SKM-1 treated with dmso at 0.1 percent for 144 hours (cell line): ENCODE measurements around the gene MZT2B.
A peak's percentile ranks its signal among the peaks of the same experiment; 100 is the strongest.
"Not testable (repeated sequence)": the region's sequence is repeated elsewhere in the genome, so short reads cannot be mapped to it uniquely, and the experiment has no call there.

Experiments
- DNase-seq: peaks from one replicate; lab custom pipeline; 2025; ENCODE audit not compliant: unreplicated experiment; lab: John Stamatoyannopoulos, UW

Gene MZT2B

DNA sequence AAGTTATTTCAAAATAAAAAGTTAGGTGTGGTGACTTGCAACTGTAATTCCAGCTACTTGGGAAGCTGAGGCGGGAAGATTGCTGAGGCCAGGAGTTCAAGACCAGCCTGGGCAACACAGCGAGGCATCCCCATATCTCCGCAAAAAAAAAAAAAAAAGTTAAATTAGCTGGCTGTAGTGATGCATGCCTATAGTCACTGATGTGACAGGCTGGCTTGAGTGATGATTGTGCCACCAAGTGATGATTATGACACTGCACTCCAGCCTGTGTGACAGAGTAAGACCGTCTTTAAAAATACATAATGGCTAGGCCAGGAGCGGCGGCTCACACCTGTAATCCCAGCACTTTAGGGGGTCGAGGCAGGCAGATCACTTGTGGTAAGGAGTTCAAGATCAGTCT lies 12.2 kb upstream of the MZT2B start:
- no peak for DNase-seq

DNA sequence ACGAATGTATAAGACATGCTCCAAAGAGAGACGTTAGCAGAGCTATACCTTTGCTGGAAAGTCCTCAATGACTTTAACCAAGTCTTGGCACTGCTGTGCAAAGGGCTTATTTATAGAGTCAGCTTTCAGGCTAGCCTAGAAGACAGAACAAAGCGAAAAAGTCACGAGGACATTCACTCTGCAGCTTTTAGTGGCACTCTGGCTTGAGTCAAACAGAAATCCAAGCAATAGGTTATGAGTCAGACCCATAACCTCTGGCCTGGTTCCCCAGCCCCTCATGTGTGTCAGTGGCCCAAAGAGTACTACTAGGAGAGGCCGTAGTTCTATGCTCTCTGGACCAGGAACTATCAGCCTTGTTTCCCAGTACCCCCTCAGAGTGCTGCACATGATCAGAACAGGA lies 7.2 kb upstream of the MZT2B start:
- DNase-seq: not testable (repeated sequence)

DNA sequence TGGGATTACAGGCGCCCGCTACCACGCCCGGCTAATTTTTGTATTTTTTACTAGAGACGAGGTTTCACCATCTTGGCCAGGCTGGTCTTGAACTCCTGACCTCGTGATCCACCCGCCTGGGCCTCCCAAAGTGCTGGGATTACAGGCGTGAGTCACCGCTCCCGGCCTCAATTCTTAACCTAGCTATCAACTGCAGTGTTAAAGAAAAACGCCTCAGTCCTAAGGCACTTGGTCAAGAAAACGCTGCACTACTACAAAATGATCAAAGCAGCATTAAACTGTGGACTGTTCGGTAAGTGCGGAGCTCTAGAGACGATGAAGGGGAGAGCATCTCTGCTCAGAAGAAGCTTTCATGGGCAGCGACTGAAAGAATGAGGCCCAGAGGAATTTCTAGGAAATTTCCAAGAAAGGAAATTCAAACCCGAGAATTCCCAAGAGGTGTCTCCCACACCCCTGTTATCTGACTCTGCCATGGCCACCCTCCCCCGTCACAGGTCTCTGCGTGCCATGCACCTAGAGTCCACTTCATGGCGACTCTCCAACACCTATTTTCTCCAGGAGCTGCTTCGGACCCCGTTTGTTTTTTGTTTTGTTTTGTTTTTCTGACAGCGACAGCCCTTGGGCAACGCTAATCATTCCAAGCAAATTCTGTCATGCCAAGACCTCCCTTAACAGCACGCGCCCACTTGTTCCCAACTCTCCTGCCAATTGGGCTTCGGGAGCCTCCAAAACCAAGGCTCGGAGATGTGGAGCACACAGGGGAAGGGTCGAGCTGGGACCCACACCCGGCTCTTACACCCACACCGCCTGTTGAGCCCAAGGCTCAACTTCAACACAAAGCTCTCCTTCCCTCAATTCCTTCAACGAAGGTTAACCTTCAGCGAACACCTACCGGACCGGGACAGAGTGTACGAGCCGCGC lies 1.4 kb upstream of the MZT2B start:
- not testable (repeated sequence) for DNase-seq

DNA sequence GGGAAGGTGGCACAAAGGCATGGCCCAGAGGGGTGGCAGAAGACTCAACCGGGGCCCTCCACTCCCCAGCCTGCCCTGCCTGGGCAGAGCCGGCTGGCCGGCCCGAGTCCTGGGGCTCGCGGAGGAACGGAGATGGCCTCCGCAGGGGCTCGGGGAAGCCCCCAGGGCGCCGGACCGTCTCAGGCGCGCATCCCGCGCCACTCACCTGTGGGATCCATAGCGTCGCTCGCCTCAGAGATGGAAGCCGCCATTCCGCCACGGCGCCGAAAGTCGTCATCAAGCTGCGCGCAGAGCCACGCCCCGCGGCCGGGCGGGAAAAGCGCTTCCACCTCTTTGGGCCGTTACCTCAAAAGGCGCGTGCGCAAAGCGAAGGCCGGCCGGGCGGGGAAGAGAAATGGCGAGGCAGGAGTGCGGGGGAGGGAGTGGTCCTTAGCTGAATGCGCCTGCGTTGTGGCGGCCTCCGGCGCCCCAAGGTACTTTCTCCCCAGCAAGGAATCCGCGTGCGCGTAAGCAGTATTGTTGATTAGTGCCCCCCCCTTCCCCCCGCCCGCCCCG lies 660 bp upstream of the MZT2B start, which contains the start of gene SMPD4:
Gene SMPD4, minus strand, starts transcription at position 278 of the 555 bp plus-strand sequence. CDS start 5,010 bp downstream, outside the sequence.
- peak; percentile 83 for DNase-seq

DNA sequence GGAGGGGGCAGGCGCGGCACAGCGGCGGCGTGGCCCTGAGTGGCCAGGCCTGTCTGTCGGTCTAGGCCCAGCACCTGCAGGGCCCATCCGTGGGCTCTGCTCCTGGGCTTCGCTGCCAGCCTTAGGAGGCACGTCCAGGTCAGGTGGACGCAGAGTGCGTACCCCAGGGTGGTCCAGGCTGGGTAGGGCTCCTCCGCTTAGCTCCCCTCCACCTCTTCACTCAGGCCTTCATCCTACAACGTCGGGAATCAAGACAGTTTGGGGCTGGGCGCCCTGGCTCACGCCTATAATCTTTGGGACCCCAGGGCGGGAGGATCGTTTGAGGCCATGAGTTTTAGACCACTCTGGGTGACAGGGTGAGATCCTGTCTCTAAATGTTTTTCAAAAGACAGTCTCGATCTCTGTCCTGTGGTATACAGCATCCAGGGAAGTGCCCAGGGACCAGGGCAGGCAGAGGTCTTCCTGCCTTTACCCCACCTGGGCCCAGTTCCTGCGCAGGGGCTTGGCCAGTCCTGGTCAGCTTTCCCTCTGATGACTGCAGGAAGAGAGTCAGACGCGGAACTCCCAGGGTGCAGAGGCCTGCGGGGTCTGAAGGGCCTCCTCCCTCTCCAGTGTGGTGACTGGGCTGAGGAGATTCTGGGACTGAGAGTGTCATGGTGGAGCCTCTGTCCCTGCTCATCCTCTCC lies 907 bp downstream of the MZT2B start:
- not testable (repeated sequence) for DNase-seq

DNA sequence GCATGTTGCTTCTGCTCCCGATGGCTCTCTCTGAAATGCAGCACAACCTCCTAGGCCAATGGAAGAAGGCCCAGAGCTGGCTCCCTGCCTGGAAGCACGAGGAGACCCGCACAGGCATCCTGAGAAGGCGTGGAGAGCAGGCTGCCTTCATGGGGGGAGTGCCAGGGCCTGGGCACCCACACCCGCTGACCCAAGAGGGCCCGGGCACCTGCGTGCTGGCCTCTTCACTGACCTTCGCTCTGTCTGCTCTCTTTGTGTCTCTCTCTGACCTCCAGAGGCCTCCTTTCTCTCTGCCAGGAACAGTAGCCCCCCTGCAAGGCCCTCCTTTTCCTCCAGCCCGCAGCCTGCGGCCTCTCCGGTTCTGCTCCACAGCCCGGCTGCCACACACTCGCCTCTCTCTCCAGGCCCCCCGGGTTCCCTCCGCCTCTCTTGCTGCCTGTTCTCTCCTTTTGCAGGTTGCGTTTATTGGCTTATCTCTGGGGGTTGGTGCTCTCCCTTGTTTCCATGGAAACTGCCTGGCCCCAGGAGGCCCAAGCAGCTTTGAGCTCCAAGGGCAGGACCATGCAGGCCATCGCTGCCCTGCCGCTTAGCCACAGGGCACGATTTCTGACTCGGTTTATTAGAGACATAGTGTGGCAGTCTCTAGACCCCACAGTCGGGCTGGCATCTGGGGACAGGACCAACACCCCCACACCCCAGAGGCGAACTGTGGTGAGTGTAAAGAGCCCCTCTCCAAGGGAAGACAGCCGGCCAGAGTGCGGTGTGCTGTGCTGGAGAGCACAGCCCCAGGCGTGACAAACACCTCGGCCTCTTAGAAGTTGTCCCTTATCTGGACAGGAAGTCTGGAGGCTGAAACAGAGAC lies 1.7 kb downstream of the MZT2B start:
- DNase-seq: no peak

DNA sequence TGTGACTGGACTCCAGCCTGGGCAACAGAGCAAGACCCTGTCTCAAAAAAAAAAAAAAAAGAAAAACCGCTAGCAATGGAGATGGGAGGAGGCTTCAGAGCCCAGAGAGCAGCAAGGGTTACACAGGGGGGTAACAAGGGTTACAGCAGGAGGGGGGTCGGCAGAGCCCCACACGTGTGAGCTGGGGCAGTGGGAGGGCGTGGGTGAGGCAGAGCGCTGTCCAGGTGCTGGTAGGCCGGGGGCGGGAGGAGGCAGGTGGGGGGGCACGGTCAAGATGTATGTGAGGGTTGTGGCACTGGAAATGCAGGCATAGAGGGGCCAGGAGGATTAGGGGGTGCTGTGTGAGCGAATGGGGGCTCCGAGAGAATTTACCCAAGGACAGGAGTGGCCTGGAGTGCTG lies 3.4 kb downstream of the MZT2B start:
- DNase-seq: no peak

DNA sequence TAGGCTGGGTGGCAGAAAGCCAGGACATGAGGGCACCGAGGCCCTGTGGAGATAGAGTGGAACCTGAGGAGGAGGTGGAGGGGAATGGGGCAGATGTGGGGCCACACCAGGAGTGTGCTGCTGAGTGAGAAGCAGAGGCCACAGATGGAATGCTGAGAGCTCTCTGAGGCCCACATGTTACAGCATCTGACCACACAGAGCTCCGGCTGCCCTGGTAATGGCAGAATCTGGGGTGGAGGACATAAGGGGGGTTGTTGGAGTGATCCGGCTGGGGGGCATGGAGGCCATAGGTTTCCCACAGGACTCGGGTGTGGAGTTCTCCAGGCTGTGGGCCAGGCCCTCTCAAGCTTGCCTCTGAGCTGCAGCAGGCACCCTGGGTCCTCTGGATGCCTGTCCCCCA lies 3.8 kb downstream of the MZT2B start:
- no peak for DNase-seq

DNA sequence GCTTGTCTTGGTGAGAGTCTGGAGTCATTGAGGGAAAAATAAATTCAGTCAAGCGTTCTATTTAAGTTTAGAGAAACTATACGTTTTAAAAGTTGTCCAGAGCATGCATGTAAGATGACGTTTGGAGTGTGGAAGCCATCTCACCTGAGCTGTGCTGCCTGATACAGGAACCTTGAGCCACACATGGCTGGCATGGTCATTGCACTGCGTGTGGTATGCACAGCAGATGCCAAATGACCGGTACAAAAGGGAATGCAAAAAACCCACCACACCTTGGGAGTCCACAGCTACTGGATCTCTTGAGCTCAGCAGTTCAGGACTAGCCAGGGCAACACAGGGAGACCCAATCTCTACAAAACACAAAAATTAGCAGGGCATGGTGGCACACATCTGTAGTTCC lies 4.3 kb downstream of the MZT2B start:
- DNase-seq: no peak

DNA sequence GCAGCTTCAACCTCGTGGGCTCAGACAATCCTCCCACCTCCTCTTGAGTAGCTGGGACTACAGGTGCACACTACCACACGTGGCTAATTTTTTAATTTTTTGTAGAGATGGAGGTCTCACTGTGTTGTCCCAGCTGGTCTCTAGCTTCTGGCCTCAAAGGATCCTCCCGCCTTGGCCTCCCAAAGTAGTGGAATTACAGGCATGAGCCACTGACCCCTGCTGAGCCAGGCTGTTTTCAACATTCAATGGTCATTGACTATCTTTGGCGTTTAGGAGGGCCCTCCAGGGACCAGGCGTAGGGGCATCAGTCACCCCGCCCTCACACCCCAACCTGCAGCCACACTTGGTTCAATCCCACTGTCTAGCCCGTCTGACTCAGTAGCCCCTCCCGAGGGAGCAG lies 5.2 kb downstream of the MZT2B start:
- no peak for DNase-seq

DNA sequence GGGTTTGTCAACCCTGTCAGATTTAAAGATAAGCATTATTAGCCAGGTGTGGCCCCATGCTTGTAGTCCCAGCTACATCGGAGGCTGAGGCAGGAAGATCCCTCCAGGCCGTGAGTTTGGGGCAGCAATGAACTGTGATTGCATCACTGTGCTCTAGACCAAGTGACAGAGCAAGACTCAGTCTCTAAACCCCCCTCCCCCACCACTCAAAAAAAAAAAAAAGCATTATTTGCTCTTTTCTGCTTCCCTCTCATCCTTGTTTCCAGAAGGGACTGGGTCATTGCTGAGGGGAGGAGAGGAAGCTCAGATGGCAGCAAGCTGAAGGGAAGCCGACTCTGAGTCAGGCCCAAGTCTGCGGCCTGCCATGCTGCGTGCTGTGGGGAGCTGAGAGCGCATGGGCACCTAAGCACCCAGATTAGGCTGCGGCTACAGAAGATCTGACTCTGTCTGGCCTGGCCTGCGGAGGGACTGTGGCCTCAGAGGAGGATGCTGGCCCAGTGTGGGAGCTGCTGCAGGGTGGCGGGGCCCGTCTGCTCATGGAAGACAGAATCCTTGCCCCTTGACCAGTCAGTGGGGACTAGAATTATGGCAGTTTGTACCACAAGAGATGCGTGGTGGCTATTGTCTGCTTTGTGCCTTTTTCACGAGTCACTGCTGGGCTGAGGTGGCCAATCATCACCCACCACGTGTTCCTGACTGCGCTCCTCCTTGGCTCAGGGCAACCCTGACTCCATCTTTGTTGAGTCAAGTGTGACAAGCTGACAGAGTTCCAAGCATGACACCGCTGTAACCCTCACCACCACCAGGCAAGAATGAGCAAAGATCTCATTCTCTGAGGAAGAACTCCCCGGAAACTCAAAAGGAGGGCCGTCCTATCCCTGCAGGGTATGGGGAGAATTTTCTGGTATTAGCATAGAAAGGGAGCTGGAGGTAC lies 6.1 kb downstream of the MZT2B start:
- not testable (repeated sequence) for DNase-seq

DNA sequence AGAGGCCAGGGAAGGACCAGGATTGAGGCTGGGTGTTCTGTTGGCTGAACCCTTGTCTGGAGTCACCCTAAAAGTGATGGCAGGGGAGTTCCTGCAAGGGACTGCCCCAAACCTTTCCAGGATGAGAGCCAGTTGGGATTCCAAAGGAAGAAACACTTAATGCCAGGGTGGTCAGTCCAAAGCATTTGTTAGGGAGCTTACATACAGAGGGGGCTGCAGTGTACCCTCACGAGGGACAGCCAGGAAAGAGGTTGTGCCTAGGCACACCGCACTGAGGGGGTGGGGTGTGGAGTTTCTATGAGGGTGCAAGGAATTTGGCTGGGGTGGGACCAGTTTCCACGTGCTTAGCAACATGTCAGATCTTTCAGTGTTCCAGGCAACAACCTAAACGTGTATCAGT lies 6.9 kb downstream of the MZT2B start:
- DNase-seq: not testable (repeated sequence)

DNA sequence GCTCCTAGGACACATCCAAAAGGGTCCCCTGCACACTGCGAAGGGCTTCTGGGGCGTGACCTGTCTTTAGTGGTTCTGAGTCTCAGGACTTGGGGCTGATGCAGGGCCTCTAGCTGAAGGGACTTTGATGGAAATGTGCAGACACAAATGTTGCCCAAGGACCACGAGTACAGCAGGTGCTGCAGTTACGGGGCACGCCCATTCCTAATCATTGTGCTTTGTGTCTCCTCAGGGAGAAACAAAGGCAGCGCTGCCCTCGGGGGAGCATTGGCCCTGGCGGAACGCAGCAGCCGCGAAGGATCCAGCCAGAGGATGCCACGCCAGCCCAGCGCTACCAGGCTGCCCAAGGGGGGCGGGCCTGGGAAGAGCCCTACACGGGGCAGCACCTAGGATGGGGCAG lies 8.2 kb downstream of the MZT2B start:
- no peak for DNase-seq

DNA sequence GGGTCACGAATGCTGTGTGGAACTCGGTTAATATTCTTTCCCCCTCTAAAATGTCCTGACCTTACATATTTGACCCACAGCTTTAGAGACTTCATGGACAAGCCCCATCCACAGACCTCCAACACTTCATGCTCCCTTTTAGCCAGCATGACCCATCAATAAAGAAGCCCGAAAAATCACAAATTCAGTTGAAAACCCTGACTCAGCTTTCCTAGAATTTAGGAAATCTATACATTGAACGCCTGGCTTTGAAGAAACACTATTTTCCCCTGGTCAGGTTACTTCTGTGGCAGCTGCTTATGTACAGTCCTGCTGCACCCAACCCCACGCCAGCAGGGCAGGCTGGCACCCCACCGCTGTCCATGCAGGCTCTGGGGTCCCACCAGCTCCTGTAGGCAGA lies 9.3 kb downstream of the MZT2B start:
- not testable (repeated sequence) for DNase-seq

DNA sequence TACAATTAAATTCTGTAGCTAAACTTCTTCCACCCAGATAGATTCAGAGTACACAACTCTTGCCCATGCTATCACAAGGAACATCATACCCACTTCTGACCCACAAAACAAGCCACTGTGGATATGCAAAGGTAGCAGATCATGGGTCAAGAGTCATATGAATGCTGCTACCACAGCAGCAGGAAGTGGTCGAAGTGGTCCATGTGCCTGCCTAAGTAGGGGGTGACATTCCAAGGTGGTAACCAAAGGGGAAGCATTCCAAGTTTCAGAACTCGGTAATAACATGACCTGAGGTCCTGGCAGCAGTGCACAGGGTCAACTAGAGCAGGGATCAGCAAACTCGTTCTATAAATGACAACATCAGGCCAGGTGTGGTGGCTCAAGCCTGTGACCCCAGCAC lies 10.4 kb downstream of the MZT2B start:
- not testable (repeated sequence) for DNase-seq

DNA sequence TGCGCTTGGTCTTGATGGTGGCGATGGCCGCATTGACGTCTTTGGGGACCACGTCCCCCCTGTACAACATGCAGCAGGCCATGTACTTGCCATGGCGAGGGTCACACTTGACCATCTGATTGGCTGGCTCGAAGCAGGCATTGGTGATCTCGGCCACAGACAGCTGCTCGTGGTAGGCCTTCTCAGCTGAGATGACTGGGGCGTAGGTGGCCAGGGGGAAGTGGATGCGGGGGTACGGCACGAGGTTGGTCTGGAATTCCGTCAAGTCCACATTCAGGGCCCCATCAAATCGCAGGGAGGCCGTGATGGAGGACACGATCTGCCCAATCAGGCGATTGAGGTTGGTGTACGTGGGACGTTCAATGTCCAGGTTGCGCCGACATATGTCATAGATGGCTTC lies 11.8 kb downstream of the MZT2B start:
- DNase-seq: not testable (repeated sequence)

DNA sequence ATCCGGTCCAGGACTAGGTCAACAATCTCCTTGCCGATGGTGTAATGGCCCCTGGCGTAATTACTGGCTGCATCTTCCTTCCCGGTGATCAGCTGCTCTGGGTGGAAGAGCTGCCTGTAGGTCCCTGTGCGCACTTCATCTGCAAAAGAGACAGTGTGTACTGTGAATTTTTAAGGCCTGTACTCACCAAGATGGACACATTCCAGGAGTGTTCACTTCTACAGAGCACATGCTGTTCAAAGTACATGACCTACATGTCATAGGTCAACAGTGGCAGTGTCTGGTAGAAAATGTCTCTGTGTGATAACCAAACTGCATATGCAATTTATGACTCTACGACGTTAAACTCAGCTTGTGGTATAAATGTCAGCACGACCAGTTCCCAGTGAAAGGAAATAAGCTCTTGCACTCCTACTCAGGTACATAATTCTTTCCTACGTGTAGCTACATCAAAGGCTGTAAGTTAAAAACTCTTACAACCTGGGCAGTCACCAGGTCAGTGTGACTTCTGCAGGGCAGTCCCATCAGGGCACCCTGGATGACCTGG lies 13.1 kb downstream of the MZT2B start:
- not testable (repeated sequence) for DNase-seq

DNA sequence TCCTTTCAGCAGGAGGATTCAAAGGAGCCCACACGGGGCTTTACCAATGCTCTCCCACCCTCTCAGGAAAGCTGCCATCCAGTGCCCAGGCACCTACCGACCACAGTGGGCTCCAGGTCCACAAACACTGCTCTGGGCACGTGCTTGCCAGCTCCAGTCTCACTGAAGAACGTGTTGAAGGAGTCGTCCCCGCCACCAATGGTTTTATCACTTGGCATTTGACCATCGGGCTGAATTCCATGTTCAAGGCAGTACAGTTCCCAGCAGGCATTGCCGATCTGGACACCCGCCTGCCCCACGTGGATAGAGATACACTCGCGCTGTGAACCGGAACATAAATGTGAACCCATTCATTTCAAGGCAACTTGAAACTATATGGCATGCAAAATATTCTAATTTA lies 14.0 kb downstream of the MZT2B start:
- DNase-seq: not testable (repeated sequence)

DNA sequence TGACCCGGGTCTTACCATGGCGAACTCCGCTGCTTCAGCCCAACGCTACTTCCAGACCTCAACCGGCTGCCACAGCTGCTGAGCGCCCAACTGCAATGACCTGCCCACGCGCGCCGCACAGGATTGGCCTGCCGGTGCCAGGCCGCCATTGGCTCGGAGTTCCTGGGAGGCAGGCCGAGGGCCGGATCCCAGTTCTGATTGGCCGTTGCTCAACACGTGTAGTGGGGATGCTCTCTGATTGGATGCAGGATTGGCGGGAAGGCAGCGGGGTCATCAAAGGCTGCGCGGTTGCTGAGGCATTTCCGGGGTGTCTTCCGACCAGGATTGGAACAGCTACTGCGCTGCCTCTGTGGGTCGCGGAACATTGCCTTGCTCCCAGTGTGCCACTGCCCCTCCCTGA lies 16.3 kb downstream of the MZT2B start, which contains the start of gene TUBA3E:
Gene TUBA3E, minus strand, starts transcription at position 97 of the 400 bp plus-strand sequence. Its CDS starts 79 bp downstream, at position 18.
- DNase-seq: no peak
